GM18505 (cell line): ENCODE results near the gene MKLN1.

ENCODE experiments used
- ATAC-seq: cut with Tn5 transposase; IDR thresholded peaks from one replicate; pipeline ENCODE4 v1.9.1; 2021; ENCODE audit not compliant: unreplicated experiment
- POLR2A ChIP-seq: IDR thresholded peaks from 4 replicates; pipeline ENCODE4 v1.6.1; 2011; ENCODE audit warnings: borderline replicate concordance; ENCODE audit not compliant: insufficient read depth, insufficient read length; ENCODE audit errors: extremely low read depth

The MKLN1 gene

DNA sequence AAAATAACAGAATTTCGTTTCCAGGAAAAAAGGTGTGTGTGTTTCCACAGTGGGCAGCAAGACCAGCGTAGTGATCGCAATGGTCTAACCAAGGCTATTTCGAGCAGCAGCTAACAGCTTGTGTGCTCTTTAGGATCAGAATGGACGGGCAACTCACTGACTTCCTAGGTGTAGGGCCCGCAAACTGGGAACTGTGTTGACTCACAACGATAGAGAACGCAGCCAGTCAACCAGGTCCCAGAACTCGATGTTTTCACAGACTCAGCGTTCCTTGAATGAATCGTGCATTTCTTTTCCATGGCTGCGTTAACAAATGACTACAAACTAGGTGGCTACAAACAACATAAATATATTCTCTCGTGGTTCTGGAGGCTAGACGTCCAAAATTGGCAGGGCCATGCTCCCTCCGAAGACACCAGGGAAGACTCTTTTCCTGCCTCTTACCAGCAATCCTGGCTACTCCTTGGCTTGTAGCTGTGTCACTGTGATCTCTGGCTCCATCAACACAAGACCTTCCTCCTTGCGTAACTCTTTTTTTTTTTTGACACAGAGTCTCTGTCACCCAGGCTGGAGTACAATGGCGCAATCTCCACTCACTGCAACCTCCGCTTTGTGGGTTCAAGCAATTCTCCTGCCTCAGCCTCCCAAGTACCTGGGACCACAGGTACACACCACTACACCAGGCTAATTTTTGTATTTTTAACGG, 189.7 kb downstream of the MKLN1 start:
- TF ChIP-seq POLR2A, result no peak
- ATAC-seq, result no peak

- no peak for ATAC-seq
- no peak for TF ChIP-seq POLR2A
Measured at GRCh38 chr7:131518626-131519025, 190.9 kb downstream of the MKLN1 start.

DNA sequence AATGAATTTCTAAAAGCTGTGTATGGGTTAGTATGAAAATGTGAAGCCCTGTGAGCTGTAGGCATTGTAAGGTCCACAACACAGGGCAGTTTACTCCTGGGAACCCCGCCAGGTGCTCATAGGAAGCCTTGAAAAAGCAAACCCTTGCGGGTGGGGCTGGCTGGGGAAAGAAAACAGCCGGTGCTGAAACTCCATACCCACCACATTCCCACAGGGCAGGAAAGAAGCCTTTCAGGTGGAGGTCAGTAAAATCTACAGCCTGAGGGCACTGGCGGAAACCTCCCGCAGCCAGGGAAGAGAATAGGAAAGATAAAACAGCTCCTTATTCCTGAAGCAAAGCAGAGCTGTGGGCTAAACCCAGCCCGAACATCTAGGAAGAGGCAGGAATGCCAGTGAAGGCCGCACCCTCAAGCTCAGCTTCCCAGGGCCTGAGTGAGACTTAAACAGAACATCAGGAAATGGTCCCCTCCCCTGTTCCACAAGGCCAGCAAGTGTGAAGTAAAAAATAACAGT, 194.0 kb downstream of the MKLN1 start:
- no peak for ATAC-seq

GRCh38 chr7:131522325-131522930, 194.8 kb downstream of the MKLN1 start:
- TF ChIP-seq POLR2A, result no peak
- ATAC-seq, result no peak

More for the DNA sequence above, 194.0 kb downstream of the MKLN1 start:
- TF ChIP-seq POLR2A, result no peak

DNA sequence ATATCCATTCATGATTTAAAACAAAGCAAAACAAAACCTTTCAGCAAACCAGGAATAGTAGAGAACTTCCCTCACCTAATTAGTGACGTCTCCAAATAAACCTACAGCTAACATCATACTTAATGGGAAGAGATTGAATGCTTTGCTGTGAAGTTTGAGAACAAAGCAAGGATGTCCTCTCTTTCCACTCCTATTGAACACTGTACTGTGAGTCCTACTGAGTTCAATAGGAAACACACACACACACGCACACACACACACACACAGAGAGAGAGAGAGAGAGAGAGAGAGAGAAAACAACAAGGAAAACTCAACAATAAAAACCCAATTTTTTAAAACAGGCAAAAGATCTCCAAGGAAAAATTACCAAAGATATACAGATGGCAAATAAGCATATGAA, 196.4 kb downstream of the MKLN1 start:
- ATAC-seq, result no peak
- no peak for TF ChIP-seq POLR2A

DNA sequence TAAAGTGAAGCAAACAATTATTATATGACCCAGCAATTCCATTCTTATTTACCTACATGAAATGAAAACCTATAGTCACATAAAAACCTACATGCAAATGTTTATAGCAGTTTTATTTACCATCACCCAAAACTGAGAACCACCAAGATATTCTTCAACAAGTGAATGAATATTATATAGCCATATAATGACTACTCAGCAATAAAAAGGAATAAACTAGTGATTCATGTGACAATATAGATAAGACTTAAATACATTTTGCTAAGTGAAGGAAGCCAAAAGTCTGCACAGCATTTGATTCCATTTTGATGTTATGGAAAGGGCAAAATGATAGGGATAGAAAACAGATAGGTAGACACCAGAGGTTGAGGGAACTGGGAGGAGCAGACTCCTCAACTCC, 197.0 kb downstream of the MKLN1 start:
- no peak for TF ChIP-seq POLR2A
- no peak for ATAC-seq

- no peak for ATAC-seq
- TF ChIP-seq POLR2A, result no peak
Measured at GRCh38 chr7:131525820-131526219, 198.1 kb downstream of the MKLN1 start.

DNA sequence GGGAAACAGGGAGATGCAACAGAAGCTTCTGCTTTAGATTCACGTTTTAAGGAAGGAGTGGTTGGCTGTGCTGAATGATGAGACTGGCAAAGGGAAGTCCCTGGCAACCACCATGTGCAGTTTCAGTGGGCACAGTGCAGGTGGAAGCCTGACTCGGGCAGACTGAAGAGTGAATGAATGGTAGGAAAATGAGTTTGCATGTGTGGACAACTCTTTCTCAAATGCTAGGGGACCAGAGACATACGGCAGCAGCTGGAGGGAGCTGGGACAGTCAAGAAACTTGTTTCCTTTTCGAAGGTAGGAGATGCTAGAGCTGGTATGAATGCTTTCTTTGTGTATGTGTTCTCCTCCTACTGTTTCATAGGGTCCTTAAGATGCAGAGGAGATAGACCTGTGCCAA, 199.8 kb downstream of the MKLN1 start:
- TF ChIP-seq POLR2A, result no peak
- ATAC-seq, result no peak

DNA sequence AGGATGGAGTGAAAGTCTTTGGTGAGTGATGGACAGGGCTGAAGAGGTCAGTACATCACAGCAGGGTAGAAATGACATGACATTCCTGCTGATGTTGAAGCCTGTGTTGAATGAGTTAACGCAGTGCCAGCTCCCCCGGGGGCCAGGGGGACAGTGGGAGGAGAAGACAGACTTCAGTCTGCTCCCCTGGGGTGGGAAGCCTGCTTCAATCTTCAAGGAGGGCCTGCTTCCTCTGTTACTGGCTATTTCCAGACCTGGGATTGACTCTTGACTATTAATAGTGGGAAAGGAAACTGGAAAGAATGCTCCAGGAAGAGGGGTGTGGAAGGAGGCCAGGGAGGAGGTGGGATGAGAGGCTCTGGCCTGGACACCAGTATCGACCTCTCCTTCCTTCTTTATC, 201.5 kb downstream of the MKLN1 start:
- no peak for TF ChIP-seq POLR2A
- ATAC-seq, result no peak

DNA sequence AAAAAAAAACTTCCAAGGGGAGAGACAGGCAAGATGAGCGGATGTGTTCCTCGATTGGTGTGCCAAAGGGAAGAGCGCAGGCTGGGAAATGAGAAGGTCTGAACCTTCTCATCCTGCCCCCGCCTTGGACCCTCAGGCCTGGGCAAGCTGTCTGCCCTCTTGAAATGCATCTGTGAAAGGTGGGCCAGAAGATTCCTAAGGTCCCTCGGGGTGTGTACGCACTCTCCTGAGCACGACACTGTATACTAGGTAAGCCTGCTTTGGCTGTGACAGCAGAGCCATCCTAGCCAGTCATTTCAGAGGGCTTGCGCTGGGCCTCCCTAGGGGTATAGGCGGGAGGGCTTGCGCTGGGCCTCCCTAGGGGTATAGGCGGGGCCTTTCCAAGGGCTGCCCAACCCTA, 201.9 kb downstream of the MKLN1 start:
- ATAC-seq, result no peak
- TF ChIP-seq POLR2A, result no peak

GRCh38 chr7:131530137-131530536, 202.5 kb downstream of the MKLN1 start:
- no peak for ATAC-seq
- no peak for TF ChIP-seq POLR2A

- TF ChIP-seq POLR2A, result no peak
Measured at GRCh38 chr7:131532570-131533091, 205.0 kb downstream of the MKLN1 start.

DNA sequence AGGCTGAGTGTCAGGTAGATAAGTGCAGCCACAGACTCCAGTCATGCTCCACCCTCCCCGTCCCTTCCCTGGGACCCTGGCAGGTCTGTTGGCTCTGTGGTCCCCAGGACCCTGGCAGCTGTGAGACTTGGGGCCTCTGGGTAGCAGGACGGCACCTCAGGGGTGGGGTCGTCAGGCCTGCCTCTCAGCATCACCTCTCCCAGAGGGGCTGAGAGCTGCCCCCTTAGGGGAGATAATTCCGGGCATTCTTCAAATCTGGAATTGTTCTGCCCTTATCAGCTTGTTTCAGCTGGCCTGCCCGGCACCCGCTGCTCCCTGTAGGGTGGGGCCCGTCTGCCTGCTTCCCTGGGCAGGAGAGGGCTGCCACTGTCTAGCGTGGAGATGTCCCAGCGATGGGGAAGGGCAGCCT, 205.5 kb downstream of the MKLN1 start:
- no peak for TF ChIP-seq POLR2A
- no peak for ATAC-seq

More at GRCh38 chr7:131532570-131533091, 205.0 kb downstream of the MKLN1 start:
- no peak for ATAC-seq

DNA sequence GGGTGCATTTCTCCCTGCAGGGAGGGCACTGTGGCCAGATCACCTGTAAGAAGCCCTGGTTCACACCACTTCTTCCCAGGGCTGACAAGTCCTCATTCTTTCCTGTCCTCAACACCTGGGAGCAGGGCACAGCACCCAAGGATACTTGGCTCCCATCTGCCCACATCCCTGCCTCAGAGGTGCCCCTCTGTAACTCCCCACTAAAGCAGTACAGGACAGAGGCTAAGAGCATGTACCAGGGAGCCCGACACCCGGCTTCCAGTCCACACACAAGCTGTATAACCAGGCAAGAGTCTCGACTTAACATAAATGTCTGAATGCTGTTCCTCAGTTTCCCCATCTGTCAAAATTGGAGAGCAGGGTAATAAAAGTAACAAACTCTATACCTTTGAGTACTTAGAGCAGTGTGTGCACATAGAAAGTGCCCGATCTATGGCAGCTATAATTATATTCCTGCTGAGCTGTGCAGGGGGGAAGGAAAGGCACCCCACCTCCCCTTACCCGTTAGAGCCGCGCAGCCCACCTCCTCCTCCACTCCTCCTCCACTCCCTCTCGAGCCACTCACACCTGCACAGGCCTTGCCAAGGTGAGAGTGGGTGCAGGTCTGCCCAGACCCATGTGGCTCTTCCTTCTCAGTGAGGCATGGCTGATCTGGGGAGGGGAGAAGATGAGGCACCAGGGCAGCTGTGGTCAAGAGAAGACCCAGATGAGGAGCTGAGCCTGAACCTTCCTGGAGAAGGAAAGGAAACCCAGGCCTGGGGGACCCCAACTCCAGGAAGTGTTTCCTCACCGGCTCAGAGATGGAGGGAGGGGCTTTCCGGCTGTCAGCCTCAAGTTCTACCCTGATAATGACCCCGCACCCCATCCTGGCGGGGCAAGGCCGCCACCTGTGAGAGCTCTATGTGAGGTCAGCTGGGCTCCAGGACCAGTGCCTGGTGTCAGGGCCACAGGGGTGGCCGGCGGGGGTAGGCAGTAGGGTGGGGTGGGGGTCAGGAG, 206.2 kb downstream of the MKLN1 start:
- no peak for TF ChIP-seq POLR2A
- no peak for ATAC-seq

- ATAC-seq, result no peak
- TF ChIP-seq POLR2A, result no peak
Measured at GRCh38 chr7:131536361-131536849, 208.7 kb downstream of the MKLN1 start.
